NCI-H1930 (cell line): ENCODE measurements around the gene TRAK2.
A peak's percentile ranks its signal among the peaks of the same experiment; 100 is the strongest.
"Not testable (repeated sequence)": the region's sequence is repeated elsewhere in the genome, so short reads cannot be mapped to it uniquely, and the experiment has no call there.

Experiments used
- DNase-seq, 2 experiments: peaks; one replicate each; lab custom pipeline; 2025; lab: John Stamatoyannopoulos, UW

TRAK2 gene

DNA sequence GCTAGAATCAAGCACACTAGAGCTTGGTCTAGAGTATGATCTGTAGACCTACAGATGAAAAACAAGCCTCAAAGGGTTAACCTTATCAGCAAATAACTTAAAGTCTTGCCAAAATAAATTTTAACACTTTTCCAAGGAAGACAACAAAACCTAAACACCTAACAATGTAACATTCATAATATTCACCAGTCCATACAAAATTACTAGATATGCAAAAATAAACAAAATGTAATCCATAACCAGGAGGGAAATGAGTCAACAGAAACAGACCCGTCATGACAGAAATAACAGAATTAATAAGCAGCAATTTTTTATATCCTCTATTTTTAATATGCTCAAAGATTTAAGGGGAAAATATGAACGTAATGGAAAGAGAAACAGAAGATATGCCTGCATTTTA, 36.1 kb downstream of the TRAK2 start:
- no peak for DNase-seq

DNA sequence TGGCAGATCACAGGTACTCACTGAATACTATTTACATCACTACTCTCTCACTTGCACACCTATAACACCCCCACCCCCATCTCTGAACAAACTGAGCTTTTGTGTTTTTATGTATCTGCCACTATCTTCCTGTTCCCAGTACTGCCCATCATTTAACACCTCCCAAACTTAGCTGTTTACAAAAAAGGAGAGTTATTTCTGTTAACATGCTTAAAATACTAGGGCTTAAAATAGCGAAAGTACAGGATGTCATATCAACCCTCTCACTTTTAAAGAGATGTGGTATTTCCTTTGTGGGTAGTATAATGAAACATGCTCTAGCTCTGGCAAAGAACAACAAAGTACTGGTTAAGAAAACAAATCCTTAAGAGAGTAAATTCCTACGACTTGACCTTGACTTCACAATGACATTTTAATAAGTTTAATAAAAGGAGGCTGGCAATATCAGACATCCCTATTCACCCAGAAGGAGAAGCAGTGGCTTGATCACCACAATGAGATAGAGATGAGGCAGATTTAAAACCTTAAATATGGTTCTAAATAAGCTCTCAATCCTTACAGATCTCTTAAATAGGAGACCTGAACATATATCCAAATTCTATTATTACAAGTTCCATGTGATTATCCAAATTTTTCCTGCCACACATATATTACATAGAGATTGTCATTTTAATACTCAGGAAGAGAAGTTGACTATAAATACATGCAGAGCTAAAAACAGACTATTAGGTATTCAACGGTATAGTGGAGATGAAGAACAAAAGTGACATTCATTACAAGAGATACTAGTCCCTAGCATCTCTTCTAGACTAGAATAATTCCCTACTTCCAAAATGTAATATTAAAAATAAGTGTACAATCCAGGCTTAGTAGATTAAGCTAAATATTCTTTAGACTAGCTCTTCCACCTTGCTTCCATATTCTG, 36.9 kb downstream of the TRAK2 start:
- DNase-seq = no peak

DNA sequence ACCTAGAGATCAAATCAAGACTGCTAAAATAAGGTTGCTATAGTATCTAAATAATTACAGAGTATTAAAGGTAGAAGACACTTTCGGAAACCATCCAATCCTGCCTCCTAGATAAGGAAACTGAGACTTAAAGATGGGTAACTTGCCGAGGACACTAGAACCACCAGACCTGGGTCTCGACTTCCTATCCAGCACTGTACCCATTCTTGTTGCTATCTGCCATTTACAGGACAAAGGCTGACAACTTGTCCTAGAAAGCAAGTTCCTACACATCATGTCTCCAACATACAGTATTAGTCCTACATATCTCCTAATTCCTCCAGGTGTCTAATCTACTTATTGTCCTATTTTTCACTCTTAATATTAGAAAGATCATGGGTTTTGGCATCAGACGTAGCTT, 37.7 kb downstream of the TRAK2 start:
- no peak for DNase-seq

DNA sequence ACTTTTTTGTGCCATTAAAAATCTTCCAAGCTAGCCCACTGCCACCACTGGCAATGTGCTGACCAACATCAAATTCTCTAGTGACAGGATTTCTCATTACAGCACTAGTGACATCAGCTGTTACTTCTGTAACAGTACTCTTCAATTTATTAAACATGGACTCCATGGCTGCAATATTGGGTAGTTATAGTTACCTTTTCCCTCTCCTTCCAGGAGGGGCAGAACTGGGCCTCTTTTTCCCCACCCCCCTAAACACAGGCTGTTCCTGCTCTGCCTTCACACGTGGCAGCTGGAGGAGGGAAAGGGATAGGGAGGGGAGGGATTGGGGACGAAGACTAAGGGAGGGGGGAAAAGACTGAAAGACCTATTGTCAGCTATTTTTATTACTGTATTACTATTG, 38.1 kb downstream of the TRAK2 start:
- DNase-seq = no peak

DNA sequence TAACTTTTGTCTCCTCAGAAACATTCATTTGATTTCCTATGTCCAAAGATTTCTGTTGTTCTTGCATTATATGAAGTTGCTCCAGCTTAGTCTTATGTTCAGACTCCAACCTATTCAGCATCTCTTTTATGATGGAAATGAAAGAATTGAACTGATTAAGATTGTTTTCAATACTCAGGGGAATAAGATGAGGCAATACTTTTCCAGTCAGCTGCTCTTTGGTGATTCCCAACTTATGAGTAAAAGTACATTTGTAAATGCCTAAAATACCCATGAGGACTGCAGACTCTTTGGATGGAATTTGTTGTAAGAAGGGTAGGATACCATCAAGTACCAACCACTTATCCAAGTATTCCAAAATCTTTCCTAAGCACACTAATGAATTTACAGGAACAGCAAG, 39.8 kb downstream of the TRAK2 start:
- no peak for DNase-seq

DNA sequence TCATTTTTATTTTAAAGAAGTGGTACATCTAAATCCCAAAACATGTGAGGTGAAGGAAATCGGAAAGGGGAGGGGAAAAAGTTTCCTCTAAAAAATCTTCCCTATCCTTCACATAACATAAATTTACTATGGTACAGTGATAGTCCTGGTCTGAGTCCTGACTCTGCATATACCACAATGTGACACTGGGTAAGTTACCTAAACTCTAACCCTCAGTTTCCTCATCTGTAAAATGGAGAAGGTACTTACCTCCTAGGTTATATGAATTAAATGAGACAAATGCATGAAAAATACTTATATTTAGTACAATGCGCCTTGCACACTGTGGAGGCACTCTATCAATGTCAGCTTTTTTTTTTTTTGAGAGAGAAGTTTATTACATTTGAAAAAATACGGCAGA, 42.3 kb downstream of the TRAK2 start:
- DNase-seq = no peak

DNA sequence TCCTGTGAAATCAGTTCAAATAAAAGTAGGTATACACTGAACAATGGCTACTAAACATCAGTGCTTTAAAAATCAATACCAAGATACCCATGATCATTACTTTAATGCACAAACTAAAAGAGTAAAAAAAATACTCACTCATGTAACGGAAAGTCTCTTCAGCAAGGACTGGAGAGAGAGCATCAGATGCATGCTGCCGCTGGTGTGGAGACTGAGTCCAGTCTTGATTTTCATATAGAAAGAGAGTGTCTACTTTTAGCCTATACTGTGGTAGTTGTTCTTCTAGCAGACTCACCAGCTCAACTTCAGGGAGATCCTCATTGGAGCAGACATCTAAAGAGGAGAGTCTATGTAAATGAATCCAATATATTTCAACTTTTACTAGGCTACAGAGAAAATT, 44.0 kb downstream of the TRAK2 start:
- no peak for DNase-seq

DNA sequence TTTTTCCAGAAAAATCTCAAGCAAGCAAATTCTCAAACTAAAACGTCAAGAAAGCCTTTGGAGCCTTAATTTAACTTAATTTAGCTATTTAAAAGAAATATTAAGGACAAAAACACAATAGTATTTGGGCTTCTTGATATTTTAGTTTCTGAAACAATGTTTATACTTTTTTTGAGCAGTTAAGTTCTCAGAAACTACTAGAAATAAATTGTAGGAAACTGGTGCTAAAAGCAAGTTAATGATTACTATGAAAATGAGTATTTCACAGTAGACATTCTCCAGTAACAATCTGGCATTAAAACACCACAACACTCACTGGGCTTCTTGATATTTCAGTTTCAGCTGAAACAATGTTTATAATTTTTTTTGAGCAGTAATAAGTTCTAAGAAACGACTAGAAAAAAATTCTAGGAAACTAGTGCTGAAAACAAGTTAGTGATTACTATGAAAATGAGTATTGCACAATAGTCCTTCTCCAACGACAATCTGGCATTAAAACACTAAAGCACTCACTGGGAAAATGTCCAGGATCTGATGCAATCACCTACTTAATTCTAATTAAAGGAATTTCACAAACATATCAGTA, 45.1 kb downstream of the TRAK2 start:
- peak in 1 of 2 experiments; percentile 41 for DNase-seq

DNA sequence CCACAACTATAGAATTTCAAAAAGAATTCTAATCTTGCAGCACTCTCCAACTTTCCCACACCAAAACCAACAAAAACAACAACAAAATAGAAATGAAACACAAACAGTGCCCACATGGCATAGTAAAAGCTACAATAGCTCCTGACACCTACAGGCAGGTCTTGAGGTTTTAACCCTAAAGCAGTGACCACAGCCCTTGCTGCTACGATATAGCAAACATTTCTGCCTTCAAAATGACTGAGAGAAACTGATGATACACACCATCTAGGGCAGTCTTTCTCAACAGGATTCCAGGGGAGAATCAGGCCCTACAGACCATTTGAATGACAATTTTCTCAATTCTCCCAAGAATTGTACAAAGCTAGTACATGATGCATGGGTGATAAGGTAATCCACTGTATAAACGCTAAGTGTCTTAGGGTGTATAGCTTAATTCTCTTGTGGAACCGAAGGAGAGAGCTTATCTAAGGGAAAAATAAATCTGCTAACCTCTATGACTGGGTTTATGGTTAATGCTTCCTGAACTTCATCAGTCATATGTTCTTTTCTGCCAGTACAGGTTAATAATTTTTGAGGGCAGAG, 46.5 kb downstream of the TRAK2 start:
- no peak for DNase-seq

DNA sequence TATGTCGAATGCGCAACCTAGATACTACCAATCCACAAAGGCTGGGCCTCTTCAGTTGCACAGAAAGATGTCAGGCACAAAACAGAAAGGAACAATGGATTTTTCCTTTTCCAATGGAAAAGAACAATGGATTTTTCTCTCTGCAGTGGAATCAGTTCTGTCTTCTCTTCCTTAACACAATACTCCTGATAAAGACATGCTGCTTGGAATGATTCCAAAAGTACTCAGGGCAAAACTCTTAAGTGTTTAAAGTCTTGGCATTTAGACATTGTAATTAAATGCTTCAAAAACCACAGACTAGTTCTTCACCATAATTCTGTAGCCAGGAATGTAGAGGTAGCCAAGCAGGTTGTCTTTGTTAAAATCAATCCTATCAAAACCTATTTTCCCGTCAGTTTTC, 47.4 kb downstream of the TRAK2 start:
- DNase-seq = no peak

DNA sequence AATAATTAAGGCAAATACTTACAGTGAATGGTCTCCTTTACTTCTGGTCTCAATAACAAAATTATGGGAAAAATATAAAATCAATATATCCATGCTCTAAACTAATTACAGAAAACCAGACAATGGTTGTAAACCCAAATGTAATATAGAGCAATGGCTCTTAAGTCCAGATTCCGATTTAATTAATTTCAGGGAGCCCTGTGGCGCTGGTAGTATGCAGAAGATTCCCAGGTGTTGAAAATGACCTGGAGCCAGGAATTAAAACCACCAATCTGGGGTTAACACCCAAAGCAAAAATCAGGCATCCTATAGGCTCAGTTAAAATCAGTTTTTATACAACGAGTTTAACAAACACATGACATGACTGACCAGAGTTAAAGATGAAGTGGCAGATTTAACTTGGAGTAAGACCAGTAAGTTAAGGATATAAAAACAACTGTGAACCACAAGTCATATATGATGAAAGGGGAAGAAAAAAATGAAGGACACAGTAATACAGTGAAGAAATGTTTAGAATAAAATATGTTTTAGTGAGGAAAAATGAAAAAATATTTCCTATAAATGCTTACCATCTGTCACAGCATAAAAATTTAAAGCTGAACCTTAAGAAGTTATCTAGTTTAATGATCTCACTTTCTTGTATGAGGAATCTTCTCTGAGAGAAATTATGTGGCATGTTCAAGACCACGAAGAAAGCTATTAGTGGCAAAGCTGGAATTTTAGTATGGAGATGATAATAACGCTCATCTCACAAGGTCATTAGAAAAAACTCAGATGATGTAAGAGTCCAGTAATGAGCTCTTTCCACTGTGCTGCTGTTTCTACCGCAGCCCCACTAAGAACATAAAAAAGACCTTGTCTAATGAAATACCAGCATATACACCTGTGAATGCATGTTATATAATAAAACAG, 48.4 kb downstream of the TRAK2 start:
- DNase-seq = no peak

DNA sequence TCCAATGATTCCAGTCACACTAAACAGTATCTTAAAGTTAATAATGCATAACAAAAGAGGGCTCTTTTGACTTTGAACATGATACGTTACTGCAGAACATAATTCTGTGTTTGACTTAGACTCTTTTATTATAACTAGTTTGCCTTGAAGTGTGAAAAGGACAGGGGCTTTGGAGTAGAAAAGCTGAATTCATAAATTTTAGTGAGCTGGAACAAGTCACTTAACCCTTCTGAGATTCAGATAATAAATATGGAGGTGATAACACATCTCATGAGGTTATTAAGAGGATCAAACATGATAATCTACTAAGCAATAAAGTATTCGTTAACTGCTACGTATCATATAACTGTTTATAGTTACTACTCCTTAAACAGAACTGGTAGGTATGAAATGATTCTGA, 49.4 kb downstream of the TRAK2 start:
- no peak for DNase-seq

DNA sequence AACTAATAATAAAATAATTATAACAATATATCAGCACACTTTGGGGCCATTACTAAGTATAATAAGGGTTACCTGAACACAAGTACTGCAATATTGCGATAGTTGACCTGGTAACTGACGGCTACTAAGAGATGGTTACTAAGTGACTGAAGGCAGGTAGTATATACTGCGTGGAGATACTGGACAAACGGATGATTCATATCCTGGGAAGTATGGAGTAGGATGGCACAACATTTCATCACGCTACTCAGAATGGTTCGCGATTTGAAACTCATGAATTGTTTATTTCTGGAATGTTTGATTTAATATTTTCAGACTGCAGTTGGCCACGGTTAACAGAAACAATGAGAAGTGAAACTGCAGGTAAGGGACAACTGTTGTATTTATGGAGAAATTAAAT, 54.7 kb downstream of the TRAK2 start:
- no peak for DNase-seq

DNA sequence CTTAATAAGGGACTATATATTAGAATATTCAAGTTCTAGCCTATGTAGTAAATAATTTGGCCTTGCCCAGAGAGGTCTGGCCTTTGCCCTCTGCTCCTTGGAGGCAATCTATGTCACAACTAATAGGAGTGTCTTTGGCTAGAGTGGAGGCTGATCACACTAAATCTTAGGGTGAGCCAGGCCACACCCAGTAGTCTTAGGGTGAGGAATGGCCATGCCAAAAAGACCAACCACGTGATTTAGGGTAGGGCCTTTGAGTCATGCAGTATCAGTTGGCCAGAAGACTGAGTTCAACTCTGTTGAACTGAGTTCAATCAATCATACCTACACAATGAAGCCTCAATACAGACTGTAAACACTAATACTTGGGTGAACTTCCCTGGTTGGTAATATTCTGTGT, 68.1 kb downstream of the TRAK2 start:
- no peak for DNase-seq

DNA sequence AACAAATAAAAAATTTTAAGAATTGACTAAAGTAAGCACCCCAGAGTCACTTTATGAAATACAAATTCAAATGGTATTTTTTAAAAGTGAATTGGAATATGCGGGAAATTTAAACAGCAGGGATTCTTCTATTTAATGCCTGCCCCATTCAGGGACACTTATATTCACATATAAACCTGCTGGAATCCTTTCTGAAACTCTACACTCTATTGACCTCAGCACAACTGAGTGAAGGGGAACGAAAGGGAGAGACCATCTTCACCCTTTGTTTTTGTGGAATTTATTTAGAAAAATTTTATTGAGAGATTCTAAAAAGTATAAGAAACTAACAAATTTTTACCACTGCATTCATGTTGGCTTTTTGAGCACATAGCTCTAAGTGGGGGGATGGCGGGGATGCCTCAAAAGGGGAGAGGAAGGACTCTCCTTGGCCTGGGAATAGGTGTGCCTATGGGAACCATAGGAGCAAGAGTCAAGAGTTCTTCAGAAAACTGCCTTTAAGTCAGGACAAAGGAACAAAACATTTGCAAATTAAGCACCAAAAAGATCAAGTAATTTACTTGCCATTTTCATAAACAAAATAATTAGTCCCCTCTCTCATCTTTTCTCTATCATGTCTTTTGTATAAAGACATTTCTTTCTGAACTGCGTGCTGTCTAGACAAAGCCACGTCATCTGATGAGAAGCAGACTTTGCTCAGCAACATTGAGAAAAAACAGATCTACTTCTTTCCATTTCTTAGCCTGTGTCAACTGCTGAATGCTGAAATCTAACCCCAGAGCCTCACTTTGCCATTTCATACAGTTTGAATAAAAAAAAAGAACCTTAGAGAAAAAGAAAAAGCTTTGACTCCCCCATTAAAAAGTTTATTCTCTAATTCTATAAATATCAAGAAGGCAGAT, 72.5 kb downstream of the TRAK2 start:
- DNase-seq = no peak

DNA sequence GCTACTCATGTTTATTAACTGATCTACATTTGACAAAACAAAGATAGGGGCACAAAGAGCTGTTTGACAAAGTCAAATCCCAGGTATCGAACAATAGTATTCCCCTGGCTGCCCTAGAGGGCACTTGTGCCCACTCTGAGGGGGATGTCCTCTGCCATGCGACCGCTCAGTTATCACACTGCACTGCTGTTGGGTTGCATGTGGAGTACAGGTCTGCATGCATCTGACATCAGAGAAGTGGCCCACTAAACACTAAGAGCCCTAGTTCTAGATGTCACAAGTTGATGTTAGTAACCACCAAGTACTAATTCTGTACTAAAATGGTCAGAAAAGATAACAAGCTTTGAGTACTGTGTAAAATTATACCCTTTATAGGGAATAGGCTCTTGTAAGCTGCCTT, 74.0 kb downstream of the TRAK2 start:
- DNase-seq = no peak

DNA sequence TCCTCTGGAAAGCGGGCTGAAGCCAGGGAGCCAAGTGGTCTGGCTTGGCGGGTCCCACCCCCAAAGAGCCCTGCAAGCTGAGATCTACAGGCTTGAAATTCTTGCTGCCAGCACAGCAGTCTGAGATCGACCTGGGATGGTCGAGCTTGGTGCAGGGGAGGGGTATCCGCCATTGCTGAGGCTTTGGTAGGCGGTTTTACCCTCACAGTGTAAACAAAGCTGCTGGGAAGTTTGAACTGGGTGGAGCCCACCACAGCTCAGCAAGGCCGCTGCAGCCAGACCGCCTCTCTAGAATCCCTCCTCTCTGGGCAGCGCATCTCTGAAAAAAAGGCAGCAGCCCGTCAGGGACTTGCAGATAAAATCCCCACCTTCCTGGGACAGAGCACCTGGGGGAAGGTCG, 81.5 kb downstream of the TRAK2 start:
- no peak for DNase-seq

DNA sequence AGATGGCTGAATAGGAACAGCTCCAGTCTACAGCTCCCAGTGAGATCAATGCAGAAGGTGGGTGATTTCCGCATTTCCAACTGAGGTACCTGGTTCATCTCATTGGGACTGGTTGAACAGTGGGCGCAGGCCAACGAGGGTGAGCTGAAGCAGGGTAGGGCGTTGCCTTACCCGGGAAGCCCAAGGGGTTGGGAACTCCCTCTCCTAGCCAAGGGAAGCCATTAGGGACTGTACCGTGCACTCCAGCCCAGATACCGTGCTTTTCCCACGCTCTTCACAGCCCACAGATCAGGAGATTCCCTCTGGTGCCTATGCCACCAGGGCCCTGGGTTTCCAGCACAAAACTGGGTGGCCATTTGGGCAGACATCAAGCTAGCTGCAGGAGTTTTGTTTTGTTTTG, 81.9 kb downstream of the TRAK2 start:
- not testable (repeated sequence) for DNase-seq

DNA sequence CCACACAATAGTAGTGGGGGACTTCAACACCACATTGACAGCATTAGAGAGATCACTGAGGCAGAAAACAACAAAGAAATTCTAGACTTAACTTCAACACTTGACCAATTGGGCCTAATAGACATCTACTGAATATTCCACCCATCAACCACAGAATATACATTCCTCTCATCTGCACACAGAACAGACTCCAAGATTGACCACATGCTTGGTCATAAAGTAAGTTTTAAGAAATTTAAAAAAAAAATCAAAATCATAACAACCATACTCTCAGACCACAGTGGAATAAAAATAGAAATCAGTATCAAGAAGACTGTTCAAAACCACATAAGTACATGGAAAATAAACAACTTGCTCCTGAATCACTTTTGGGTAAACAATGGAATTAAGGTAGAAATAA, 85.1 kb downstream of the TRAK2 start:
- no peak for DNase-seq

DNA sequence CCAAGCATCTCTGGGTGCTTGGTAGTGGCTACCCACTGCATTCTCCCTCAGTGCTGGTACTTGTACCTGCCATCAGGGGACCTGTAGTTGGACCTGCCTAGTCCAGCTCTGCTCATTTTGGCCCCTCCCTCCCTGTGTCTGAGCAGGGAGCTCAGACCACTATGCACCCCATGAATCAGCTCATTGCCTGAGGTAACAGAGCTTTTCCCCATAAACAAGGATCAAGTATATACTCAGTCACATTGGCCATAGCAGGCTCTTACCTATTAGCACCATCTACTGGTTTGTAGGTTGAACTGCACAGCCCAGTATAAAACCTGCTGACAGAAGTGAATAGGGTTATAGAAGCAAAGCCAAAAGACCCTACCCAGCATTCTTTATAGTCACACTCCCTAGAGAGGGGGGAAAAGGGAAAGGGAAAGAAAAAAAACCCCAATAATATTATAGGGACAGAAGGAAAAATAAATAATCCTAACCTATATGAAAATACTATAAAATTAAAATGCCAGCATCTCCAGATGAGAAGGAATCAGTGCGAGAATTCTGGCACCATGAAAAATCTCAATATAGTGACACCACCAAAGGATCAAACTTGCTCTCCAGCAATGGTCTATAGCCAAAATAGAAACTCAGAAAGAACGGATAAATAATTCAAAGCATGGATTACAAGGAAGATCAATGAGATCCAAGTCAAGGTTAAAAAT, 87.2 kb downstream of the TRAK2 start:
- peak; percentile 3 to 15 for DNase-seq

DNA sequence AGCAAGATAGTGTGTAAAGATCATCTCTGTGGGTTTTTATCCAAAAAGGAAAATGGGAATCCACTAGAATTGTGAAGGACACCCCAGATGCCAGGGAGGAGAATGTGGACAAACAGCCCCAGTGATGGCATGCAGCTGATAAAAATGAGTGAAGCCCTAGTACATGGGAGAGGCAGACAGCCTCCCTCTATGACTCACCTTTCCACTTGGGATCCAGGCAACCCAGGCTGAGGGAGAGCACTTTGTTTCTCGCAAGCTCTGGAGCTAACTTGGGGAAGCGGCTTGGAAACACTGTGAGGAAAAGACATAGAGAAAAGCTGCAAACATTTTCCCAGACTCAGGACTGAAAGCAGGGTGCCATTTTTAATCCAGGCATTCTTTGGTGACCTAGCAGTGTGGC, 88.9 kb downstream of the TRAK2 start:
- DNase-seq = no peak
